Measurements from ENCODE around the gene RAB24.
"Not testable (repeated sequence)": the region's sequence is repeated elsewhere in the genome, so short reads cannot be mapped to it uniquely, and the experiment has no call there.

The RAB24 gene

GRCh38 chr5:177310332-177310731, 6.8 kb upstream of the RAB24 start:
- DNase-seq = no peak

GRCh38 chr5:177309351-177310191, 6.1 kb upstream of the RAB24 start:
- DNase-seq = no peak

- no peak for DNase-seq
Measured at GRCh38 chr5:177308740-177309139, 5.2 kb upstream of the RAB24 start.

GRCh38 chr5:177307544-177308363, 4.2 kb upstream of the RAB24 start:
- DNase-seq = no peak

GRCh38 chr5:177306674-177307543, 3.4 kb upstream of the RAB24 start:
- DNase-seq = no peak

GRCh38 chr5:177306103-177306640, 2.7 kb upstream of the RAB24 start:
- not testable (repeated sequence) for DNase-seq

- DNase-seq = no peak
Measured at GRCh38 chr5:177304392-177305119, 1.0 kb upstream of the RAB24 start.

GRCh38 chr5:177303925-177304391, 439 bp upstream of the RAB24 start:
- no peak for DNase-seq

GRCh38 chr5:177302354-177303110, 987 bp downstream of the RAB24 start:
- DNase-seq = no peak

GRCh38 chr5:177301503-177302165, 1.9 kb downstream of the RAB24 start:
- DNase-seq = no peak

- DNase-seq = no peak
Measured at GRCh38 chr5:177300951-177301350, 2.6 kb downstream of the RAB24 start.

- peak; percentile 70 for DNase-seq
Measured at GRCh38 chr5:177300236-177300880, 3.2 kb downstream of the RAB24 start.

- no peak for DNase-seq
Measured at GRCh38 chr5:177299697-177300096, 3.8 kb downstream of the RAB24 start.

- DNase-seq = no peak
Measured at GRCh38 chr5:177297922-177298321, 5.6 kb downstream of the RAB24 start.

GRCh38 chr5:177296581-177296980, 6.9 kb downstream of the RAB24 start:
- no peak for DNase-seq

- no peak for DNase-seq
Measured at GRCh38 chr5:177295924-177296323, 7.6 kb downstream of the RAB24 start.

GRCh38 chr5:177294632-177295031, 8.9 kb downstream of the RAB24 start:
- DNase-seq = no peak

GRCh38 chr5:177293819-177294581, 9.5 kb downstream of the RAB24 start:
- DNase-seq = no peak

- DNase-seq = no peak
Measured at GRCh38 chr5:177291735-177292134, 11.8 kb downstream of the RAB24 start.

Measured in left hindlimb (tissue), 1 donor.